ENCODE data around the gene FAM209A.
A peak's percentile ranks its signal among the peaks of the same experiment; 100 is the strongest.
"Not testable (repeated sequence)": the region's sequence is repeated elsewhere in the genome, so short reads cannot be mapped to it uniquely, and the experiment has no call there.

The FAM209A gene

GRCh38 chr20:56537997-56538396 lies 13.5 kb downstream of the FAM209A start:
- no peak overlapping the region for H3K4me3 ChIP-seq (ENCODE audit: low read depth, low read length)
- no peak for DNase-seq (ENCODE audit: low read depth)
- no peak for TF ChIP-seq CTCF (IDR thresholded peaks at IDR 0.05; ENCODE audit: control insufficient read depth, extremely low read depth, insufficient read depth)

- DNase-seq (ENCODE audit: low read depth), result no peak
- TF ChIP-seq CTCF (IDR thresholded peaks at IDR 0.05; ENCODE audit: control insufficient read depth, extremely low read depth, insufficient read depth), result no peak
- H3K4me3 ChIP-seq (ENCODE audit: low read depth, low read length), result no peak overlapping the region
These were observed 15.9 kb downstream of the FAM209A start for GRCh38 chr20:56540415-56540814.

- H3K4me3 ChIP-seq (ENCODE audit: low read depth, low read length), result no peak overlapping the region
- no peak for DNase-seq (ENCODE audit: low read depth)
- TF ChIP-seq CTCF (IDR thresholded peaks at IDR 0.05; ENCODE audit: control insufficient read depth, extremely low read depth, insufficient read depth), result no peak
These were observed 18.0 kb downstream of the FAM209A start for GRCh38 chr20:56542489-56543030.

GRCh38 chr20:56551571-56551970 lies 27.0 kb downstream of the FAM209A start:
- no peak for TF ChIP-seq CTCF (IDR thresholded peaks at IDR 0.05; ENCODE audit: control insufficient read depth, extremely low read depth, insufficient read depth)
- no peak for DNase-seq (ENCODE audit: low read depth)
- H3K4me3 ChIP-seq (ENCODE audit: low read depth, low read length), result no peak overlapping the region

- no peak for DNase-seq (ENCODE audit: low read depth)
- no peak for TF ChIP-seq CTCF (IDR thresholded peaks at IDR 0.05; ENCODE audit: control insufficient read depth, extremely low read depth, insufficient read depth)
- no peak overlapping the region for H3K4me3 ChIP-seq (ENCODE audit: low read depth, low read length)
These were observed 28.5 kb downstream of the FAM209A start for GRCh38 chr20:56552911-56553629.

- TF ChIP-seq CTCF (IDR thresholded peaks at IDR 0.05; ENCODE audit: control insufficient read depth, extremely low read depth, insufficient read depth), result no peak
- peak; percentile 23 for DNase-seq (ENCODE audit: low read depth)
- no peak overlapping the region for H3K4me3 ChIP-seq (ENCODE audit: low read depth, low read length)
These were observed 30.3 kb downstream of the FAM209A start for GRCh38 chr20:56554869-56555268.

GRCh38 chr20:56558968-56559367 lies 34.4 kb downstream of the FAM209A start:
- no peak for TF ChIP-seq CTCF (IDR thresholded peaks at IDR 0.05; ENCODE audit: control insufficient read depth, extremely low read depth, insufficient read depth)
- no peak overlapping the region for H3K4me3 ChIP-seq (ENCODE audit: low read depth, low read length)
- no peak for DNase-seq (ENCODE audit: low read depth)

- not testable (repeated sequence) for H3K4me3 ChIP-seq (ENCODE audit: low read depth, low read length); DNase-seq (ENCODE audit: low read depth)
These were observed 40.0 kb downstream of the FAM209A start for GRCh38 chr20:56564526-56564925.

Data from LNCaP clone FGC (cell line).